LNCaP clone FGC (cell line): Measurements from ENCODE around the gene DAAM2.

Experiments
- DNase-seq: peaks from one replicate; pipeline ENCODE4 v3.0.0-alpha.2; 2011; ENCODE audit warnings: low read depth
- H3K4me3 ChIP-seq: 2 replicates; pipeline ENCODE4 v1.5.1; 2011; ENCODE audit warnings: mild to moderate bottlenecking, low read depth, low read length, control low read depth
- CTCF ChIP-seq: IDR thresholded peaks from 2 replicates; pipeline ENCODE4 v1.5.1; 2012; ENCODE audit warnings: mild to moderate bottlenecking; ENCODE audit not compliant: control insufficient read depth, insufficient read depth; ENCODE audit errors: extremely low read depth

DAAM2 gene

GRCh38 chr6:39880594-39880993 is 88.4 kb downstream of the DAAM2 start:
- H3K4me3 ChIP-seq: no peak overlapping the region
- TF ChIP-seq CTCF: no peak
- DNase-seq: no peak

- DNase-seq: no peak
- H3K4me3 ChIP-seq: no peak overlapping the region
- TF ChIP-seq CTCF: no peak
Observed at GRCh38 chr6:39881851-39882530, 89.8 kb downstream of the DAAM2 start.

- no peak overlapping the region for H3K4me3 ChIP-seq
- TF ChIP-seq CTCF: no peak
- DNase-seq: no peak
Observed at GRCh38 chr6:39882531-39882899, 90.3 kb downstream of the DAAM2 start.

GRCh38 chr6:39884696-39885095 is 92.5 kb downstream of the DAAM2 start:
- TF ChIP-seq CTCF: no peak

GRCh38 chr6:39885691-39886090 is 93.5 kb downstream of the DAAM2 start:
- DNase-seq: no peak
- no peak for TF ChIP-seq CTCF
- no peak overlapping the region for H3K4me3 ChIP-seq

More at GRCh38 chr6:39884696-39885095, 92.5 kb downstream of the DAAM2 start:
- no peak for DNase-seq
- H3K4me3 ChIP-seq: no peak overlapping the region

GRCh38 chr6:39886871-39887270 is 94.7 kb downstream of the DAAM2 start:
- no peak for DNase-seq
- no peak for TF ChIP-seq CTCF

More at GRCh38 chr6:39886871-39887270, 94.7 kb downstream of the DAAM2 start:
- H3K4me3 ChIP-seq: no peak overlapping the region
